HCT116 (cell line): ENCODE results near the gene HOXC6.

ENCODE experiments used
- POLR2AphosphoS5 ChIP-seq: IDR thresholded peaks from 2 replicates; pipeline ENCODE4 v1.6.1; 2011; ENCODE audit warnings: mild to moderate bottlenecking, low read depth, low read length, moderate library complexity
- ZNF274 ChIP-seq: fragments of 200-500 bp; sonication (Bioruptor generic); IDR thresholded peaks from 2 replicates; pipeline ENCODE4 v1.6.1; 2014; ENCODE audit warnings: mild to moderate bottlenecking, low read depth, low read length, inconsistent platforms
- TF ChIP-seq, protein P1 (sequence below), 3 experiments: fragments of 200-600 bp in 1 of 3; sonication (generic) in 1 of 3; IDR thresholded peaks in 2 of 3; conservative IDR thresholded peaks in 1 of 3; 2 replicates each; pipeline ENCODE4 v1.5.1; 2012 to 2017; ENCODE audit warnings: low read depth in 2 of 3, low read length in 2 of 3, antibody characterized with exemption in 1 of 3, borderline replicate concordance in 1 of 3, control low read depth in 1 of 3, mild to moderate bottlenecking in 1 of 3, mixed read lengths in 1 of 3, mixed run types in 1 of 3, moderate library complexity in 1 of 3; ENCODE audit not compliant: insufficient read depth in 1 of 3

DNA sequence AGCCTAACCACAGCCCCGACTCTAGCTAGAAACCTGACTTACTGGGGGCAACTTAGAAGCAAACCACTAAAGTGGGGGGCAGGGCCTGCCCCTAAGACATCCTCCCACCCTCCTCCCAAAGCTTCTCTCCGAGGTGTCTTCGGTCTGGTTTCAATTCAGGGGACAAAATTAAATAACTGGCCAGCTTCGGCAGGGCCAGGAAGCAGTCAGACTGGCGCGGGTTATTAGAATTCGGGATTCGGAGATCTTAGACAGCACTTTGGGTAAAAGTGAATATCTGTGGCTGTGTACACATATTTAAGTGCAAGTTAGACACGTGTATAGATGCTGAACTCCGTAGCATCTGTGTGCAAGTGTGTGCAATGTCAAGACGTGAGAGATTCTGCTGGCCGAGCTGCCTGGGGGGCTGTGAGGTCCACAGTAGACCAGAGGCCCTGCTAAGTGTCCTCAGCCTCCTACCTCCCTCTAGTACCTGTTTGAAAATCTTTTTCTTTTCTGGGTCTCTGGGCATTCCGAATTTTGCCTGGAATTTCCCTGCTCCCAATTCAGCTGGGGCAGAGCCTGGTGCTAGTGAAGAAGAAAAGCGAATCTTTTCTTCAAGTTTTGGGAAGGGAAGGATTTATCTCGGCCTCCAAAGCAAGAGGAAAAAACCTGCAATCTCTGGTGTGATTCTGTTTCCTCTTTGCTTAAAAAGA is 47.3 kb upstream of the HOXC6 start:
- TF ChIP-seq, protein P1, sequence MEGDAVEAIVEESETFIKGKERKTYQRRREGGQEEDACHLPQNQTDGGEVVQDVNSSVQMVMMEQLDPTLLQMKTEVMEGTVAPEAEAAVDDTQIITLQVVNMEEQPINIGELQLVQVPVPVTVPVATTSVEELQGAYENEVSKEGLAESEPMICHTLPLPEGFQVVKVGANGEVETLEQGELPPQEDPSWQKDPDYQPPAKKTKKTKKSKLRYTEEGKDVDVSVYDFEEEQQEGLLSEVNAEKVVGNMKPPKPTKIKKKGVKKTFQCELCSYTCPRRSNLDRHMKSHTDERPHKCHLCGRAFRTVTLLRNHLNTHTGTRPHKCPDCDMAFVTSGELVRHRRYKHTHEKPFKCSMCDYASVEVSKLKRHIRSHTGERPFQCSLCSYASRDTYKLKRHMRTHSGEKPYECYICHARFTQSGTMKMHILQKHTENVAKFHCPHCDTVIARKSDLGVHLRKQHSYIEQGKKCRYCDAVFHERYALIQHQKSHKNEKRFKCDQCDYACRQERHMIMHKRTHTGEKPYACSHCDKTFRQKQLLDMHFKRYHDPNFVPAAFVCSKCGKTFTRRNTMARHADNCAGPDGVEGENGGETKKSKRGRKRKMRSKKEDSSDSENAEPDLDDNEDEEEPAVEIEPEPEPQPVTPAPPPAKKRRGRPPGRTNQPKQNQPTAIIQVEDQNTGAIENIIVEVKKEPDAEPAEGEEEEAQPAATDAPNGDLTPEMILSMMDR (IDR thresholded peaks at IDR 0.05 in 2 of 3, conservative IDR thresholded peaks at IDR 0.05 in 1 of 3; ENCODE audit: borderline replicate concordance in 1 of 3, insufficient read depth in 1 of 3, low read depth in 2 of 3, low read length in 2 of 3): no peak
- no peak for TF ChIP-seq ZNF274
- no peak for TF ChIP-seq POLR2AphosphoS5
